K562 (cell line): ENCODE measurements around the gene PRMT7. TPM values are rescaled to one million over a fixed set of nuclear protein-coding genes. Genes with fewer than 3 reads are reported as not detected.

ENCODE experiments used
- CTCFL ChIP-seq: IDR thresholded peaks from 2 replicates; pipeline ENCODE4 v1.6.1; 2011; ENCODE audit warnings: borderline replicate concordance, low read depth, mild to moderate bottlenecking, moderate library complexity, low read length; ENCODE audit not compliant: insufficient read depth, poor library complexity, severe bottlenecking
- ESRRB ChIP-seq: fragments of 250-450 bp; sonication (Bioruptor Pico); IDR thresholded peaks from 2 replicates; pipeline ENCODE4 v1.5.0; 2020; ENCODE audit warnings: mild to moderate bottlenecking, moderate library complexity, borderline replicate concordance
- FOXK1 ChIP-seq: sonication (generic); formaldehyde crosslinking; IDR thresholded peaks from 2 replicates; pipeline ENCODE4 v1.8.0; 2022; ENCODE audit warnings: missing genetic modification reagents, mild to moderate bottlenecking, borderline replicate concordance
- JUNB ChIP-seq: fragments of 450-650 bp; formaldehyde crosslinking; conservative IDR thresholded peaks from 2 replicates; pipeline ENCODE4 v1.4.0; 2020; ENCODE audit warnings: mild to moderate bottlenecking
- NFYB ChIP-seq: IDR thresholded peaks from 2 replicates; pipeline ENCODE4 v1.6.1; 2011; ENCODE audit warnings: mild to moderate bottlenecking, moderate library complexity; ENCODE audit not compliant: insufficient read length; ENCODE audit errors: extremely low read depth
- NR3C1 ChIP-seq: sonication (generic); formaldehyde crosslinking; IDR thresholded peaks from 2 replicates; pipeline ENCODE4 v1.8.1; 2022; ENCODE audit warnings: missing genetic modification reagents
- RREB1 ChIP-seq: fragments of 250-450 bp; sonication (Bioruptor Pico); IDR thresholded peaks from 2 replicates; pipeline ENCODE4 v1.4.0; 2020
- SIN3B ChIP-seq: fragments of 450-650 bp; IDR thresholded peaks from 2 replicates; pipeline ENCODE4 v1.6.1; 2017; ENCODE audit warnings: low read depth, mild to moderate bottlenecking, moderate library complexity
- SPI1 ChIP-seq: IDR thresholded peaks from 2 replicates; pipeline ENCODE4 v1.6.1; 2011; ENCODE audit warnings: low read depth, low read length, control low read depth, borderline replicate concordance
- ZNF263 ChIP-seq: sonication (generic); formaldehyde crosslinking; IDR thresholded peaks from 2 replicates; pipeline ENCODE4 v1.8.0; 2022; ENCODE audit warnings: mild to moderate bottlenecking, missing genetic modification reagents, borderline replicate concordance
- ZNF274 ChIP-seq: IDR thresholded peaks from 2 replicates; pipeline ENCODE4 v1.6.1; 2011; ENCODE audit warnings: low read depth, mild to moderate bottlenecking, low read length, moderate library complexity, borderline replicate concordance
- ZNF277 ChIP-seq: fragments of 250-450 bp; sonication (Bioruptor Pico); IDR thresholded peaks from 2 replicates; pipeline ENCODE4 v1.8.0; 2022; ENCODE audit warnings: inconsistent platforms, mild to moderate bottlenecking, moderate library complexity, borderline replicate concordance
- ZNF408 ChIP-seq: fragments of 250-450 bp; sonication (Bioruptor Pico); IDR thresholded peaks from 2 replicates; pipeline ENCODE4 v1.4.0; 2020; ENCODE audit warnings: low read depth, mild to moderate bottlenecking, moderate library complexity
- ZNF699 ChIP-seq: fragments of 250-450 bp; sonication (Bioruptor Pico); IDR thresholded peaks from 2 replicates; pipeline ENCODE4 v1.8.0; 2021; ENCODE audit warnings: mild to moderate bottlenecking, moderate library complexity; ENCODE audit not compliant: insufficient replicate concordance
- polyA plus RNA-seq, 8 experiments: library from polyadenylated mRNA; depleted of rRNA in 4 of 8; stranded (reverse) in 5 of 8; unstranded in 3 of 8; fragments of >200 nt; fragmentation: Nextera tagmentation in 2 of 8; fragmentation: Illumina TruSeq in 1 of 8; extraction: Ambion mirVana in 2 of 8; extraction: Trizol in 1 of 8; gene quantifications; 2 replicates each; pipeline versions ENCODE4 v1.2.1 to v1.2.3, GENCODE V29; 2011 to 2014; ENCODE audit warnings: inconsistent platforms in 1 of 8, missing spikeins in 1 of 8
- total RNA-seq, 7 experiments: library from RNA; depleted of rRNA in 6 of 7; stranded (reverse); fragments of >200 nt in 6 of 7; fragmentation: Illumina TruSeq in 2 of 7; extraction: Trizol in 2 of 7; gene quantifications; 2 replicates each; pipeline versions ENCODE4 v1.2.1 to v1.2.3, GENCODE V29; 2011 to 2021; ENCODE audit warnings: low replicate concordance in 1 of 7

The PRMT7 gene
- total and polyA plus RNA-seq, 9 of the 15 experiments (the other 6 are each of a cell fraction or from before 2014, with no cell fraction given): 6.4 to 88.8 (median 73.1) TPM

GRCh38 chr16:68286153-68287074, 24.4 kb upstream of the PRMT7 start (continued):
- TF ChIP-seq ESRRB: no peak
- no peak for TF ChIP-seq ZNF263 (CRISPR knock-in tag)
- peak; percentile 84 for TF ChIP-seq SPI1
- TF ChIP-seq SIN3B: no peak
- TF ChIP-seq JUNB (CRISPR knock-in tag): no peak
- no peak for TF ChIP-seq ZNF277 (CRISPR knock-in tag)
- no peak for TF ChIP-seq CTCFL
- no peak for TF ChIP-seq RREB1
- TF ChIP-seq FOXK1: no peak
- no peak for TF ChIP-seq NR3C1 (CRISPR knock-in tag)
- TF ChIP-seq ZNF274: no peak
- no peak for TF ChIP-seq NFYB
- no peak for TF ChIP-seq ZNF408 (CRISPR knock-in tag)
- TF ChIP-seq ZNF699 (CRISPR knock-in tag): no peak
